H1 (cell line): ENCODE results near the gene NSUN6. TPM values are rescaled to one million over a fixed set of nuclear protein-coding genes. Genes with fewer than 3 reads are reported as not detected.

Experiments
- CTCF ChIA-PET: fragments of 300-600 bp; sonication (Branson Sonifier 250); formaldehyde crosslinking; loops from one replicate; lab custom pipeline; 2021; ENCODE audit not compliant: partially characterized antibody; lab: Charles Lee
- POLR2A ChIA-PET: fragments of 300-600 bp; sonication (Branson Sonifier 250); formaldehyde crosslinking; loops from one replicate; lab custom pipeline; 2021; ENCODE audit warnings: inconsistent platforms; ENCODE audit not compliant: partially characterized antibody; lab: Charles Lee
- DNase-seq, 2 experiments: peaks; one replicate each; pipeline versions ENCODE4 v3.0.0 to v3.0.0-alpha.2; 2010 to 2022; ENCODE audit warnings: low spot score in 2 of 2, low read depth in 1 of 2, mixed read lengths in 1 of 2
- FAIRE-seq: peaks from 2 replicates; lab custom pipeline; 2011; peaks lifted over from hg19 to GRCh38; lab: Jason Lieb, UNC
- H2AFZ ChIP-seq: 2 replicates; pipeline ENCODE4 v1.8.1; 2012; ENCODE audit warnings: low read length, inconsistent platforms
- H2AK5ac ChIP-seq: 2 replicates; pipeline ENCODE4 v1.6.1; 2013; ENCODE audit warnings: low read depth, low read length
- H2BK120ac ChIP-seq: replicated peaks from 2 replicates; pipeline ENCODE3; 2013; ENCODE audit warnings: low read depth, low read length, inconsistent platforms
- H2BK12ac ChIP-seq: 2 replicates; pipeline ENCODE4 v1.6.1; 2013; ENCODE audit warnings: low read depth, low read length
- H2BK15ac ChIP-seq: 2 replicates; pipeline ENCODE4 v1.6.1; 2013; ENCODE audit warnings: low read length
- H2BK20ac ChIP-seq: 2 replicates; pipeline ENCODE4 v1.6.1; 2013; ENCODE audit warnings: low read length
- H2BK5ac ChIP-seq: 2 replicates; pipeline ENCODE4 v1.6.1; 2013; ENCODE audit warnings: low read depth, low read length
- H3K14ac ChIP-seq: 2 replicates; pipeline ENCODE4 v1.6.1; 2013; ENCODE audit warnings: inconsistent platforms; ENCODE audit not compliant: insufficient read length
- H3K18ac ChIP-seq: 2 replicates; pipeline ENCODE4 v1.6.1; 2013; ENCODE audit warnings: low read length; ENCODE audit errors: extremely low read depth
- H3K23ac ChIP-seq: 2 replicates; pipeline ENCODE4 v1.6.1; 2013; ENCODE audit warnings: inconsistent platforms; ENCODE audit not compliant: insufficient read length
- H3K23me2 ChIP-seq: 2 replicates; pipeline ENCODE4 v1.6.1; 2013; ENCODE audit warnings: low read depth, low read length
- H3K27ac ChIP-seq: 2 replicates; pipeline ENCODE4 v1.6.1; 2011; ENCODE audit warnings: low read depth, low read length, inconsistent platforms
- H3K27me3 ChIP-seq, 4 experiments: replicated peaks in 1 of 4; 1 replicate in 1 of 4; 2 replicates in 3 of 4; pipeline versions ENCODE4 v1.6.1 to v1.8.1; 2011 to 2013; ENCODE audit warnings: low read length in 3 of 4, mild to moderate bottlenecking in 3 of 4, inconsistent platforms in 2 of 4, mixed read lengths in 2 of 4, moderate library complexity in 1 of 4; ENCODE audit not compliant: control insufficient read depth in 3 of 4, insufficient read depth in 3 of 4; ENCODE audit errors: extremely low read depth in 1 of 4
- H3K36me3 ChIP-seq, 4 experiments: 2 replicates each; pipeline versions ENCODE4 v1.6.1 to v1.8.1; 2011 to 2013; ENCODE audit warnings: mild to moderate bottlenecking in 4 of 4, low read length in 3 of 4, moderate library complexity in 2 of 4, control low read depth in 1 of 4, inconsistent platforms in 1 of 4; ENCODE audit not compliant: insufficient read depth in 4 of 4, control insufficient read depth in 2 of 4
- H3K4ac ChIP-seq: replicated peaks from 2 replicates; pipeline ENCODE3; 2013; ENCODE audit warnings: low read length, low read depth, mixed read lengths, inconsistent platforms; ENCODE audit not compliant: insufficient read length
- H3K4me1 ChIP-seq, 4 experiments: replicated peaks in 1 of 4; 1 replicate in 1 of 4; 2 replicates in 3 of 4; pipeline versions ENCODE4 v1.6.1 to v1.8.1; 2011 to 2013; ENCODE audit warnings: low read length in 3 of 4, inconsistent platforms in 2 of 4, mixed read lengths in 1 of 4; ENCODE audit not compliant: insufficient read depth in 4 of 4, control insufficient read depth in 3 of 4
- H3K4me2 ChIP-seq, 2 experiments: 2 replicates each; pipeline versions ENCODE4 v1.6.1 to v1.8.1; 2011 to 2013; ENCODE audit warnings: low read depth in 2 of 2, low read length in 2 of 2, control low read depth in 1 of 2, inconsistent platforms in 1 of 2, mild to moderate bottlenecking in 1 of 2; ENCODE audit not compliant: insufficient read depth in 1 of 2
- H3K4me3 ChIP-seq, 4 experiments: fragments of 200-600, 300-600 bp in 1 of 4; sonication (generic), shearing (Covaris generic), sonication (Bioruptor Twin) in 1 of 4; 2 replicates each; pipeline versions ENCODE4 v1.5.1 to v1.8.1; 2011 to 2016; ENCODE audit warnings: low read length in 4 of 4, low read depth in 3 of 4, control low read depth in 2 of 4, inconsistent platforms in 2 of 4, mild to moderate bottlenecking in 2 of 4, mixed read lengths in 1 of 4, moderate library complexity in 1 of 4; ENCODE audit not compliant: insufficient read depth in 2 of 4; ENCODE audit errors: extremely low read depth in 1 of 4
- H3K56ac ChIP-seq: replicated peaks from 2 replicates; pipeline ENCODE3; 2013; ENCODE audit warnings: low read depth, mild to moderate bottlenecking, mixed read lengths, low read length, inconsistent platforms; ENCODE audit not compliant: insufficient read length
- H3K79me1 ChIP-seq: 2 replicates; pipeline ENCODE4 v1.6.1; 2013; ENCODE audit warnings: low read depth, low read length, control low read depth
- H3K79me2 ChIP-seq, 2 experiments: 2 replicates each; pipeline versions ENCODE4 v1.6.1 to v1.8.1; 2012 to 2013; ENCODE audit warnings: low read length in 2 of 2, mild to moderate bottlenecking in 2 of 2, inconsistent platforms in 1 of 2; ENCODE audit not compliant: insufficient read depth in 2 of 2, control insufficient read depth in 1 of 2
- H3K9ac ChIP-seq, 4 experiments: replicated peaks in 1 of 4; 1 replicate in 1 of 4; 2 replicates in 3 of 4; pipeline versions ENCODE4 v1.6.1 to v1.8.1; 2011 to 2013; ENCODE audit warnings: low read depth in 3 of 4, low read length in 3 of 4, control low read depth in 2 of 4, mild to moderate bottlenecking in 2 of 4, moderate library complexity in 2 of 4, inconsistent platforms in 1 of 4; ENCODE audit errors: extremely low read depth in 1 of 4
- H3K9me3 ChIP-seq, 2 experiments: 2 replicates each; pipeline versions ENCODE4 v1.6.1 to v1.8.1; 2012 to 2013; ENCODE audit warnings: mild to moderate bottlenecking in 2 of 2, moderate library complexity in 2 of 2, control low read depth in 1 of 2, inconsistent platforms in 1 of 2, low read depth in 1 of 2, low read length in 1 of 2, mixed read lengths in 1 of 2; ENCODE audit not compliant: insufficient read depth in 2 of 2
- H4K20me1 ChIP-seq, 2 experiments: replicated peaks in 1 of 2; 2 replicates each; pipeline versions ENCODE3 to v1.8.1; 2011 to 2013; ENCODE audit warnings: inconsistent platforms in 2 of 2, low read length in 2 of 2, mild to moderate bottlenecking in 1 of 2; ENCODE audit not compliant: insufficient read depth in 2 of 2, control insufficient read depth in 1 of 2
- H4K5ac ChIP-seq: 2 replicates; pipeline ENCODE4 v1.6.1; 2013; ENCODE audit warnings: low read length, low read depth, mixed read lengths, inconsistent platforms; ENCODE audit not compliant: insufficient read length
- H4K8ac ChIP-seq: 2 replicates; pipeline ENCODE4 v1.8.0; 2013; ENCODE audit warnings: mild to moderate bottlenecking, moderate library complexity, low read length, inconsistent platforms; ENCODE audit not compliant: insufficient read depth; ENCODE audit errors: extremely low read depth
- H4K91ac ChIP-seq: replicated peaks from 2 replicates; pipeline ENCODE3; 2013; ENCODE audit warnings: low read length, mixed read lengths, inconsistent platforms; ENCODE audit not compliant: insufficient read length
- ATF3 ChIP-seq: IDR thresholded peaks from 2 replicates; pipeline ENCODE4 v1.6.1; 2011; ENCODE audit warnings: low read depth, mild to moderate bottlenecking, low read length; ENCODE audit not compliant: insufficient read depth
- CBX5 ChIP-seq: fragments of 300-800, 300-1000 bp; sonication (generic); IDR thresholded peaks from 2 replicates; pipeline ENCODE4 v1.7.1; 2016; ENCODE audit warnings: antibody characterized with exemption, low read length, low read depth
- WGBS, 2 experiments: shearing (Covaris generic) in 1 of 2; methylation state at CpG; one replicate each; pipeline versions ENCODE4 v1.1.6 to v1.1.7; 2013 to 2015; ENCODE audit warnings: low lambda C conversion rate in 2 of 2, mixed read lengths in 2 of 2, inconsistent platforms in 1 of 2, low coverage in 1 of 2, missing lambda C conversion rate in 1 of 2; ENCODE audit not compliant: insufficient replicate concordance in 2 of 2, insufficient coverage in 1 of 2, insufficient read length in 1 of 2; ENCODE audit errors: extremely low coverage in 1 of 2, missing lambda C conversion rate in 1 of 2; 5-methylcytosine and 5-hydroxymethylcytosine counted together
- polyA plus RNA-seq, 7 experiments: library from polyadenylated mRNA; depleted of rRNA in 3 of 7; stranded (reverse) in 5 of 7; unstranded in 2 of 7; fragments of >200 nt in 5 of 7; fragments of 200-250 nt in 2 of 7; gene quantifications; 1 replicate in 5 of 7; 2 replicates in 1 of 7; 4 replicates in 1 of 7; pipeline versions ENCODE4 v1.2.1 to v1.2.3, GENCODE V29; 2011 to 2013; ENCODE audit warnings: missing spikeins in 2 of 7, mixed read lengths in 2 of 7
- total RNA-seq: library from RNA; stranded (reverse); fragmentation: NEBNext Ultra II Directional; extraction: Animal tissue kit (Norgen Biotek cat#: 25700); gene quantifications from 2 replicates; pipeline ENCODE4 v1.2.1, GENCODE V29; 2021
- TF ChIP-seq, protein P1 (sequence below), 3 experiments: IDR thresholded peaks; 1 replicate in 2 of 3; 2 replicates in 1 of 3; pipeline versions ENCODE4 v1.5.1 to v1.6.1; 2011; ENCODE audit warnings: low read length in 3 of 3, mild to moderate bottlenecking in 3 of 3, inconsistent platforms in 2 of 3, low read depth in 1 of 3, moderate library complexity in 1 of 3; ENCODE audit not compliant: insufficient read depth in 1 of 3; ENCODE audit errors: control extremely low read depth in 1 of 3

NSUN6 gene
- total and polyA plus RNA-seq, 2 of the 8 experiments (the other 6 are each of a cell fraction or from before 2014, with no cell fraction given): 5.9 to 14.4 TPM

DNA sequence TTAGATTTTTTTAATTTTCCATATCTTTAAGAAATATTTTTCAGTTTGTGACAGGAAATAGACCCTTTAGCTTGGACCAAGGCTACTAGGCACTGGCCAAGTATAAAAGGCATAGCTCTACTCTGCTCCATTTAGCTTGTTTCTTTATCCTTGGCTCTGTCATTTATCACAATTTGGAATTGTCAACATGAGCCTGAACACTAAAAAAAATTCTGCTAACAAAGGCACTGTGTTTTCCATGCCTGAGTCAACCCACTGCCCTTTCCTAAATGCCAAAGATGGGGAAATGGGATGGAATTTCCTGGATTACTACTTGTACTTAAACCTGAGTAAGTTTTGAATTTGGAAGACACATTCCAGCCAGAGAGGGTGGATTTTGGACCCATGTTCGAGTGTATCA lies 128.4 kb downstream of the NSUN6 start:
- no peaks in the 10 kb centered on the region for H3K23me2 ChIP-seq
- WGBS, 2 experiments: 95% methylated on average over 1 of the region's 1 CpG; no CpG with 5 or more reads in 1 of the 2 experiments
- H4K8ac ChIP-seq: no peak overlapping the region
- H3K4me3 ChIP-seq: no peak overlapping the region
- no peak overlapping the region for H4K91ac ChIP-seq
- no peak overlapping the region for H2BK12ac ChIP-seq
- no peak overlapping the region for H3K4ac ChIP-seq
- no peak overlapping the region for H2BK20ac ChIP-seq
- H3K18ac ChIP-seq: no peak overlapping the region
- no peak overlapping the region for H2BK120ac ChIP-seq
- no peak overlapping the region for H2AFZ ChIP-seq
- no peak overlapping the region for H3K4me2 ChIP-seq
- H3K9ac ChIP-seq: no peak overlapping the region
- H3K56ac ChIP-seq: no peak overlapping the region
- H3K9me3 ChIP-seq: no peaks in the 10 kb centered on the region
- no peak overlapping the region for H3K14ac ChIP-seq
- no peak overlapping the region for H2AK5ac ChIP-seq
- no peak for DNase-seq
- H3K79me1 ChIP-seq: no peaks in the 10 kb centered on the region
- no peak overlapping the region for H3K27ac ChIP-seq
- POLR2A ChIA-PET: no interaction called here
- H2BK5ac ChIP-seq: no peak overlapping the region
- no peak overlapping the region for H4K5ac ChIP-seq
- no peaks in the 10 kb centered on the region; a peak in 1 of 8 replicates for H3K36me3 ChIP-seq
- no peak overlapping the region for H3K23ac ChIP-seq
- no peak overlapping the region for H2BK15ac ChIP-seq
- CTCF ChIA-PET: no interaction called here
- H3K27me3 ChIP-seq: no peaks in the 10 kb centered on the region
- H3K79me2 ChIP-seq: no peaks in the 10 kb centered on the region
- H3K4me1 ChIP-seq: no peaks in the 10 kb centered on the region
- no peak for FAIRE-seq
- no peaks in the 10 kb centered on the region for H4K20me1 ChIP-seq
- no peak for TF ChIP-seq CBX5
- TF ChIP-seq, protein P1, sequence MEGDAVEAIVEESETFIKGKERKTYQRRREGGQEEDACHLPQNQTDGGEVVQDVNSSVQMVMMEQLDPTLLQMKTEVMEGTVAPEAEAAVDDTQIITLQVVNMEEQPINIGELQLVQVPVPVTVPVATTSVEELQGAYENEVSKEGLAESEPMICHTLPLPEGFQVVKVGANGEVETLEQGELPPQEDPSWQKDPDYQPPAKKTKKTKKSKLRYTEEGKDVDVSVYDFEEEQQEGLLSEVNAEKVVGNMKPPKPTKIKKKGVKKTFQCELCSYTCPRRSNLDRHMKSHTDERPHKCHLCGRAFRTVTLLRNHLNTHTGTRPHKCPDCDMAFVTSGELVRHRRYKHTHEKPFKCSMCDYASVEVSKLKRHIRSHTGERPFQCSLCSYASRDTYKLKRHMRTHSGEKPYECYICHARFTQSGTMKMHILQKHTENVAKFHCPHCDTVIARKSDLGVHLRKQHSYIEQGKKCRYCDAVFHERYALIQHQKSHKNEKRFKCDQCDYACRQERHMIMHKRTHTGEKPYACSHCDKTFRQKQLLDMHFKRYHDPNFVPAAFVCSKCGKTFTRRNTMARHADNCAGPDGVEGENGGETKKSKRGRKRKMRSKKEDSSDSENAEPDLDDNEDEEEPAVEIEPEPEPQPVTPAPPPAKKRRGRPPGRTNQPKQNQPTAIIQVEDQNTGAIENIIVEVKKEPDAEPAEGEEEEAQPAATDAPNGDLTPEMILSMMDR (IDR thresholded peaks at IDR 0.05; ENCODE audit: control extremely low read depth in 1 of 3, insufficient read depth in 1 of 3, low read depth in 1 of 3, low read length in 3 of 3): no peak
- TF ChIP-seq ATF3: no peak
